ENCODE results near the gene GTPBP8. TPM values are rescaled to one million over a fixed set of nuclear protein-coding genes. Genes with fewer than 3 reads are reported as not detected.
"Not testable (repeated sequence)": the region's sequence is repeated elsewhere in the genome, so short reads cannot be mapped to it uniquely, and the experiment has no call there.

Gene GTPBP8
- total RNA-seq, 6 donors from 2014 or later: 5.8 to 36.6 (median 14.4) TPM

DNA sequence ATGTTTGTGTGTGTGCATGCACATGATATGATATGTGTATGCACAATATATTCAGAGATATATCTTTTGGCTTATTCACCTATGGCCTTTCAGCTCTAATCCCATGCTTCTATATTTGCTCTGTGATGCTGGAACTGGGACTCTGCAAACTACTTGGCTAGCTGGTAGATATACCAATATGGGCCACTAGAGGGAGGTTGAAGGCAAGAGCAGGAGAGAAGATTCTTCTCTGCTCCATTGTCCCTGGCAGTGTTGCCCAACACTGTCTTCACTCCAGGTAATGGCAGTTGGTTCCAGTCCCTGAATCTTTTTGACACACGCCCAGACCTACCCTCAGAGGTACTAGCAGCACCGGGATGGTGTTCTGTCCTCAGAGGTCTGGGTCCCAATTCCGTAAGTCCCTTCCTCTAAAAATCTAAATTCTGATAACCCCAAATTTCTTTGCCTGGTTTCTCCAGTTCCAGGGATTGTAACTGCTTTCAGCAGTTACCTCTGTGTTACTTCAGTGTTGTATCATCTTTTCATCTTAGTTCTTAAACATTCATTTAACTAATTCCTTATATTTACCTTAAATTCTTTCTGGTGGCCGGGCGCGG, 44.7 kb downstream of the GTPBP8 start:
- TF ChIP-seq POLR2A (IDR thresholded peaks at IDR 0.05) (no peak), EP300 (IDR thresholded peaks at IDR 0.05) (no peak), POLR2AphosphoS5 (IDR thresholded peaks at IDR 0.05) (no peak)
- TF ChIP-seq, protein P1, sequence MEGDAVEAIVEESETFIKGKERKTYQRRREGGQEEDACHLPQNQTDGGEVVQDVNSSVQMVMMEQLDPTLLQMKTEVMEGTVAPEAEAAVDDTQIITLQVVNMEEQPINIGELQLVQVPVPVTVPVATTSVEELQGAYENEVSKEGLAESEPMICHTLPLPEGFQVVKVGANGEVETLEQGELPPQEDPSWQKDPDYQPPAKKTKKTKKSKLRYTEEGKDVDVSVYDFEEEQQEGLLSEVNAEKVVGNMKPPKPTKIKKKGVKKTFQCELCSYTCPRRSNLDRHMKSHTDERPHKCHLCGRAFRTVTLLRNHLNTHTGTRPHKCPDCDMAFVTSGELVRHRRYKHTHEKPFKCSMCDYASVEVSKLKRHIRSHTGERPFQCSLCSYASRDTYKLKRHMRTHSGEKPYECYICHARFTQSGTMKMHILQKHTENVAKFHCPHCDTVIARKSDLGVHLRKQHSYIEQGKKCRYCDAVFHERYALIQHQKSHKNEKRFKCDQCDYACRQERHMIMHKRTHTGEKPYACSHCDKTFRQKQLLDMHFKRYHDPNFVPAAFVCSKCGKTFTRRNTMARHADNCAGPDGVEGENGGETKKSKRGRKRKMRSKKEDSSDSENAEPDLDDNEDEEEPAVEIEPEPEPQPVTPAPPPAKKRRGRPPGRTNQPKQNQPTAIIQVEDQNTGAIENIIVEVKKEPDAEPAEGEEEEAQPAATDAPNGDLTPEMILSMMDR (IDR thresholded peaks at IDR 0.05): peak; percentile 55 to 83 (median 75)
- Histone ChIP-seq H3K9me3 (no peaks in the 10 kb centered on the region), H3K27ac (no peak overlapping the region), H3K4me1 (no peaks in the 10 kb centered on the region), H3K27me3 (no peaks in the 10 kb centered on the region), H3K4me3 (no peak overlapping the region), H3K36me3 (no peaks in the 10 kb centered on the region)
- 58 to 69% methylated on average over 5 to 6 of the region's 6 CpGs for WGBS, 2 donors
- no peak for DNase-seq
- peak; percentile 81 to 92 for ATAC-seq (ENCODE audit: low FRiP score in 2 of 2)

DNA sequence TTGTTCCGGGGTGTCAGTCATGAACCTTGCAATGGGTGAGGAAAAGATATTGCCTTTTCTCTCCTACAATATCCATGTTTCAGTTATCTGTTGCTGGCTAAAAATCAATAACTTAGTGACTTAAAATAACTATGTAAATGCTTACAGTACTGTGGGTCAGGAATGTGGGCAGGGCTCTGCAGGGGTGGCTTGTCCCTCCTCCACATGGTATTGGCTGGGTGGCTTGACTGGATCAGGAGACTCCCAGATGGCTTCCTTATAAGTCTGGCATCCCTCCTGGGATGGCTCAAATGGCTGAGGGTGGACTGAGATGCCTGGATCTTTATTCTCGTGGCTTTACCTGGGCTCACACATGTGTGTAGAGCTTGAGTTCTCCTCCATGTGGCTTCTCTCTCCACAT, 47.5 kb downstream of the GTPBP8 start:
- Histone ChIP-seq H3K4me3 (no peak overlapping the region), H3K9me3 (no peaks in the 10 kb centered on the region), H3K36me3 (no peaks in the 10 kb centered on the region), H3K4me1 (no peaks in the 10 kb centered on the region), H3K27ac (no peak overlapping the region), H3K27me3 (no peaks in the 10 kb centered on the region)
- DNase-seq (no peak), ATAC-seq (ENCODE audit: low FRiP score in 2 of 2) (no peak)
- TF ChIP-seq POLR2AphosphoS5 (IDR thresholded peaks at IDR 0.05) (no peak), POLR2A (IDR thresholded peaks at IDR 0.05) (no peak), EP300 (IDR thresholded peaks at IDR 0.05) (no peak)
- TF ChIP-seq, protein P1 (IDR thresholded peaks at IDR 0.05): no peak
- WGBS, 2 donors: 91 to 97% methylated on average over 2 of the region's 2 CpGs

DNA sequence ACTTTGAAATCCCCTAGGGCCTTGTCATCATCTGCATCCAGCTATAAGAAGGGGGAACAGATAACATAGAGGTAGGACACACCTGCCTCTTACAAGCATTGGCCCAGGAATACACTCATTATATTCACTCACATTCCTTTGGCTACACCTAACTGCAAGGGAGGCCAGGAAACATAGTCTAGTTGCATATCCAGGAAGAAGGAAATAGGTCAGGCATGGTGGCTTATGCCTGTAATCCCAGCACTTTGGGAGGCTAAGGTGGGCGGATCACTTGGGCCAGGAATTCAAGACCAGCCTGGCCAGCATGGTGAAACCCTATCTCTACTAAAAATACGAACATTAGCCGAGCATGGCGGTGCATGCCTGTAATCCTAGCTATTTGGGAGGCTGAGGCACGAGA, 48.8 kb downstream of the GTPBP8 start:
- Histone ChIP-seq H3K27ac (no peak overlapping the region), H3K4me1 (no peaks in the 10 kb centered on the region), H3K4me3 (no peak overlapping the region), H3K9me3 (no peaks in the 10 kb centered on the region), H3K27me3 (no peaks in the 10 kb centered on the region), H3K36me3 (no peaks in the 10 kb centered on the region)
- ATAC-seq (ENCODE audit: low FRiP score in 2 of 2) (no peak), DNase-seq (no peak)
- 96 to 99% methylated on average over 5 of the region's 5 CpGs for WGBS, 2 donors
- no peak for TF ChIP-seq POLR2A (IDR thresholded peaks at IDR 0.05)
- no peak for TF ChIP-seq POLR2AphosphoS5 (IDR thresholded peaks at IDR 0.05)
- TF ChIP-seq EP300 (IDR thresholded peaks at IDR 0.05): no peak
- TF ChIP-seq, protein P1 (IDR thresholded peaks at IDR 0.05): no peak

DNA sequence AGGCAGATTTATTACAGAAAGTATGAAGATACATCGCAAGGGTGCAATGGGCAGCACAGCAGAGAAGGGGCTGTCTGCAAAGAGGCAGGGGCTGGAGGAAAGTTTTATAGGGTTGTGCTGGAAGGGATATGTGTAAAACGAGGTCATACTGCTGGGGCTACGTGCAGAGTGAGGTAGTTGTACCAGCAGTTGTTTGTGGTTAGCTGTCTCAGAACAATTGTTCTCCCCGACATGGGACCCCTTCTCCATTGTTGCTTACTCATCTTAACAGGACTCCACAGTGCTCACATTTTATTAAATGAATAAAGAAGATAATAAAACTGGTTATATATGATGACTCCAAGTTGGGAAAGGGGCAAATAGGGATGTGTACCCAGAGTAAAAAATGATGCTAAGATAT, 49.4 kb downstream of the GTPBP8 start:
- Histone ChIP-seq H3K9me3 (no peaks in the 10 kb centered on the region), H3K4me3 (no peak overlapping the region), H3K36me3 (no peaks in the 10 kb centered on the region), H3K4me1 (no peaks in the 10 kb centered on the region), H3K27ac (no peak overlapping the region), H3K27me3 (no peaks in the 10 kb centered on the region)
- DNase-seq (no peak), ATAC-seq (ENCODE audit: low FRiP score in 2 of 2) (no peak)
- TF ChIP-seq POLR2AphosphoS5 (IDR thresholded peaks at IDR 0.05) (no peak), POLR2A (IDR thresholded peaks at IDR 0.05) (no peak), EP300 (IDR thresholded peaks at IDR 0.05) (no peak)
- TF ChIP-seq, protein P1 (IDR thresholded peaks at IDR 0.05): no peak
- 71 to 79% methylated on average over 4 of the region's 4 CpGs for WGBS, 2 donors

DNA sequence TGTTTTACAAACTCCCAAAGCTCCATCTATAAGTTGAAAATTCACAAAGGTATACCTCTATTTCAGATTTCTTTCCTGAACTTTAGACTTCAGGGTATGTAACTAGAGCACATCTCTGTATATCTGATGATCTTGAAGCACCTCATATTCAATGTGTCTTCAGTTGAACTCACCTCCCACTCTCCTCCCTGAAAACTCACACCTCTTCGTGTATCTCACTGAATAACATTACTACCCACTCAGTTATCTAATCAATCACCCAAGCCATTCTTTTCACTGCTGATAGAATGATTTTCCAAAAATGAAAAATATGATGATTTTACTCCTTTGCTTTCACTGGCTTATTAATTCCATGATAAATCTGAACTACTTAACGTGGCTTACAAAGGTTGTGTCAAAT, 52.9 kb downstream of the GTPBP8 start:
- ATAC-seq (ENCODE audit: low FRiP score in 2 of 2) (no peak), DNase-seq (no peak)
- no peak for TF ChIP-seq POLR2A (IDR thresholded peaks at IDR 0.05)
- TF ChIP-seq, protein P1 (IDR thresholded peaks at IDR 0.05): no peak
- TF ChIP-seq EP300 (IDR thresholded peaks at IDR 0.05): no peak
- no peak overlapping the region for H3K27ac ChIP-seq
- WGBS, 2 donors: 73 to 74% methylated on average over 2 of the region's 2 CpGs
- H3K9me3 ChIP-seq: no peaks in the 10 kb centered on the region
- H3K27me3 ChIP-seq: no peaks in the 10 kb centered on the region
- H3K4me1 ChIP-seq: no peaks in the 10 kb centered on the region
- H3K4me3 ChIP-seq: no peak overlapping the region
- H3K36me3 ChIP-seq: no peaks in the 10 kb centered on the region

DNA sequence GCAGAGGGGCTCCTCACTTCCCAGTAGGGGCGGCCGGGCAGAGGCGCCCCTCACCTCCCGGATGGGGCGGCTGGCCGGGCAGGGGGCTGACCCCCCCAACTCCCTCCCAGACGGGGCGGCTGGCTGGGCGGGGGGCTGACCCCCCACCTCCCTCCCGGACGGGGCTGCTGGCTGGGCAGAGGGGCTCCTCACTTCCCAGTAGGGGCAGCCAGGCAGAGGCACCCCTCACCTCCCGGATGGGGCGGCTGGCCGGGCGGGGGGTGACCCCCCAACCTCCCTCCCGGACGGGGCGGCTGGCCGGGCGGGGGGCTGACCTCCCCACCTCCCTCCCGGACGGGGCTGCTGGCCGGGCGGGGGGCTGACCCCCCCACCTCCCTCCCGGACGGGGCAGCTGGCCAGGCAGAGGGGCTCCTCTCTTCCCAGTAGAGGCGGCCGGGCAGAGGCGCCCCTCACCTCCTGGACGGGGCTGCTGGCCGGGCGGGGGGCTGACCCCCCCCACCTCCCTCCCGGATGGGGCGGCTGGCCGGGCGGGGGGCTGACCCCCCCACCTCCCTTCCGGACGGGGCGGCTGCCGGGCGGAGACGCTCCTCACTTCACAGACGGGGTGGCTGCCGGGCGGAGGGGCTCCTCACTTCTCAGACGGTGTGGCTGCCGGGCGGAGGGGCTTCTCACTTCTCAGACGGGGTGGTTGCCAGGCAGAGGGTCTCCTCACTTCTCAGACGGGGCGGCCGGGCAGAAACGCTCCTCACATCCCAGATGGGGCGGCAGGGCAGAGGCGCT, 55.6 kb downstream of the GTPBP8 start:
- not testable (repeated sequence) for H3K4me3 ChIP-seq; H3K9me3 ChIP-seq; H3K27me3 ChIP-seq; ATAC-seq (ENCODE audit: low FRiP score in 2 of 2); H3K27ac ChIP-seq; H3K36me3 ChIP-seq; H3K4me1 ChIP-seq
- DNase-seq: peak in 1 of 2 donors; percentile 46
- WGBS, 2 donors: 95 to 100% methylated on average over 4 to 8 of the region's 55 CpGs
